Neural cell (in vitro differentiated cells): ENCODE measurements around the gene TGOLN2. TPM values are rescaled to one million over a fixed set of nuclear protein-coding genes. Genes with fewer than 3 reads are reported as not detected.
"Not testable (repeated sequence)": the region's sequence is repeated elsewhere in the genome, so short reads cannot be mapped to it uniquely, and the experiment has no call there.

ENCODE experiments used
- H2AFZ ChIP-seq: fragments of 200-600, 300-800 bp; sonication (generic), shearing (Covaris generic); 2 replicates; pipeline ENCODE4 v1.6.0; 2014; ENCODE audit warnings: low read depth, mild to moderate bottlenecking, antibody characterized with exemption, low read length, moderate library complexity
- H3F3A ChIP-seq: fragments of 200-600 bp; shearing (Covaris generic); 2 replicates; pipeline ENCODE4 v1.6.1; 2016; ENCODE audit warnings: mild to moderate bottlenecking, moderate library complexity, mixed read lengths, antibody characterized with exemption, low read length; ENCODE audit not compliant: insufficient read depth, poor library complexity, severe bottlenecking
- H3K27ac ChIP-seq: fragments of 200-600, 300-800 bp; sonication (generic), shearing (Covaris generic); 2 replicates; pipeline ENCODE4 v1.5.1; 2014; ENCODE audit warnings: mild to moderate bottlenecking, low read length, moderate library complexity
- H3K27me3 ChIP-seq: fragments of 300-800, 200-600 bp; sonication (generic), shearing (Covaris generic); 2 replicates; pipeline ENCODE4 v1.6.0; 2014; ENCODE audit warnings: mild to moderate bottlenecking, low read depth, low read length, moderate library complexity; ENCODE audit not compliant: insufficient read depth
- H3K36me3 ChIP-seq: fragments of 300-800, 200-600 bp; sonication (generic), shearing (Covaris generic); 2 replicates; pipeline ENCODE4 v1.5.1; 2014; ENCODE audit warnings: mild to moderate bottlenecking, antibody characterized with exemption, low read length, moderate library complexity; ENCODE audit not compliant: insufficient read depth
- H3K4me2 ChIP-seq: fragments of 300-800, 200-600 bp; sonication (generic), shearing (Covaris generic); 2 replicates; pipeline ENCODE4 v1.6.0; 2014; ENCODE audit warnings: mild to moderate bottlenecking, low read length
- H3K4me3 ChIP-seq: fragments of 300-800, 200-600 bp; sonication (generic), shearing (Covaris generic); 2 replicates; pipeline ENCODE4 v1.5.1; 2014; ENCODE audit warnings: mild to moderate bottlenecking, low read length, moderate library complexity
- H3K79me2 ChIP-seq: fragments of 200-600 bp; shearing (Covaris generic); replicated peaks from 2 replicates; pipeline ENCODE4 v1.6.0; 2014; ENCODE audit warnings: mild to moderate bottlenecking, low read length, moderate library complexity; ENCODE audit not compliant: insufficient read depth
- H3K9ac ChIP-seq: fragments of 300-800, 200-600 bp; sonication (generic), shearing (Covaris generic); 2 replicates; pipeline ENCODE4 v1.6.1; 2016; ENCODE audit warnings: mild to moderate bottlenecking, low read length, mixed read lengths
- H3K9me2 ChIP-seq: fragments of 200-600 bp; shearing (Covaris generic); 2 replicates; pipeline ENCODE4 v1.6.1; 2016; ENCODE audit warnings: mild to moderate bottlenecking, low read length, mixed read lengths; ENCODE audit not compliant: insufficient read depth
- H3K9me3 ChIP-seq: fragments of 200-600, 300-800 bp; sonication (generic), shearing (Covaris generic); 2 replicates; pipeline ENCODE4 v1.6.1; 2016; ENCODE audit warnings: mild to moderate bottlenecking, mixed run types, low read length, moderate library complexity, mixed read lengths
- H4K20me1 ChIP-seq: fragments of 200-600 bp; shearing (Covaris generic); 2 replicates; pipeline ENCODE4 v1.6.1; 2016; ENCODE audit warnings: mild to moderate bottlenecking, mixed run types; ENCODE audit not compliant: insufficient read depth
- CTCF ChIP-seq: fragments of 450-650 bp; IDR thresholded peaks from 2 replicates; pipeline ENCODE4 v1.5.1; 2014; ENCODE audit warnings: antibody characterized with exemption, mild to moderate bottlenecking, moderate library complexity; ENCODE audit not compliant: poor library complexity, severe bottlenecking
- EP300 ChIP-seq: fragments of 450-650 bp; conservative IDR thresholded peaks from 2 replicates; pipeline ENCODE4 v1.6.1; 2014; ENCODE audit warnings: antibody characterized with exemption, mild to moderate bottlenecking, moderate library complexity; ENCODE audit not compliant: poor library complexity, severe bottlenecking
- EZH2 ChIP-seq: fragments of 200-600, 300-800 bp; shearing (Covaris generic), sonication (generic); IDR thresholded peaks from 2 replicates; pipeline ENCODE4 v1.6.1; 2014; ENCODE audit warnings: antibody characterized with exemption, low read length, borderline replicate concordance, mild to moderate bottlenecking; ENCODE audit not compliant: insufficient read depth, poor library complexity, severe bottlenecking
- MXI1 ChIP-seq: fragments of 450-650 bp; conservative IDR thresholded peaks from 2 replicates; pipeline ENCODE4 v1.6.1; 2014; ENCODE audit warnings: antibody characterized with exemption, mild to moderate bottlenecking; ENCODE audit not compliant: poor library complexity, severe bottlenecking
- POLR2AphosphoS5 ChIP-seq: IDR thresholded peaks from 2 replicates; pipeline ENCODE4 v1.6.1; 2012
- RAD21 ChIP-seq: fragments of 450-650 bp; conservative IDR thresholded peaks from 2 replicates; pipeline ENCODE4 v1.6.1; 2014; ENCODE audit warnings: antibody characterized with exemption, mild to moderate bottlenecking, moderate library complexity
- SMC3 ChIP-seq: fragments of 450-650 bp; conservative IDR thresholded peaks from 2 replicates; pipeline ENCODE4 v1.6.1; 2014; ENCODE audit warnings: antibody characterized with exemption, mild to moderate bottlenecking, moderate library complexity; ENCODE audit not compliant: poor library complexity
- TAF1 ChIP-seq: IDR thresholded peaks from 2 replicates; pipeline ENCODE4 v1.6.1; 2012; ENCODE audit warnings: low read depth
- polyA plus RNA-seq: library from polyadenylated mRNA; depleted of rRNA; stranded (reverse); fragments of >200 nt; gene quantifications from 2 replicates; pipeline ENCODE4 v1.2.3, GENCODE V29; 2014
- TF ChIP-seq, protein P1 (sequence below): IDR thresholded peaks from 2 replicates; pipeline ENCODE4 v1.6.1; 2012; ENCODE audit warnings: borderline replicate concordance

The TGOLN2 gene
- polyA plus RNA-seq, 1 donor from 2014 or later: 22.7 TPM

- Histone ChIP-seq H3K36me3 (no peaks in the 10 kb centered on the region), H3F3A (no peaks in the 10 kb centered on the region), H3K4me3 (no peak overlapping the region), H3K9ac (no peak overlapping the region), H3K4me2 (no peak overlapping the region), H3K79me2 (no peaks in the 10 kb centered on the region), H3K27ac (no peak overlapping the region), H2AFZ (no peak overlapping the region), H3K27me3 (no peaks in the 10 kb centered on the region), H4K20me1 (no peaks in the 10 kb centered on the region), H3K9me3 (no peaks in the 10 kb centered on the region), H3K9me2 (no peaks in the 10 kb centered on the region)
- no peak for TF ChIP-seq SMC3
- no peak for TF ChIP-seq MXI1
- TF ChIP-seq POLR2AphosphoS5: no peak
These were observed 12.5 kb upstream of the TGOLN2 start for GRCh38 chr2:85340034-85340892.

DNA sequence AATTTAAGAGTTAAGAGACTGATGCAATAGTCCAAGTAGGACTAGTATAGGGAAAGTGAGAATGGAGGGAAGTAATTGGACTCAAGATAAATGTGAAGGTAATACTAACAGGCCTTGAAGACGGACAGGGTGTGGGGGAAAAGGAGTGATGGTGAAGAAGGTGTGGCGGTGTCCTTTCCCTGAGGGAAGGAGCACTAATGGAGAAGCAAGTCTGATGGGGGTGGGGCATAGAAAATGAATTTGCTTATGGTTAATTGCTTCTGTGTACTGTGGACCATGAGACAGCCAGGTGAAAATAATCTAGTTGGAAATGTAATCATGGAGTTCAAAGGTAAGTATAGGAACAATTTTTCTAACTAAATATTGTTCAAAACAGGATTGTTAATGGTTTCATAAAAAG, 7.1 kb upstream of the TGOLN2 start:
- Histone ChIP-seq H3K27ac (no peak overlapping the region), H3K27me3 (no peaks in the 10 kb centered on the region), H3F3A (no peaks in the 10 kb centered on the region), H3K79me2 (no peaks in the 10 kb centered on the region), H3K9me2 (no peaks in the 10 kb centered on the region), H3K4me2 (no peak overlapping the region), H3K9me3 (no peaks in the 10 kb centered on the region), H3K36me3 (no peaks in the 10 kb centered on the region), H4K20me1 (no peaks in the 10 kb centered on the region), H3K9ac (no peak overlapping the region), H3K4me3 (no peak overlapping the region), H2AFZ (no peak overlapping the region)
- no peak for TF ChIP-seq EP300
- TF ChIP-seq TAF1: no peak
- TF ChIP-seq EZH2: no peak
- no peak for TF ChIP-seq POLR2AphosphoS5
- TF ChIP-seq MXI1: no peak
- TF ChIP-seq SMC3: no peak
- TF ChIP-seq RAD21: no peak
- TF ChIP-seq, protein P1, sequence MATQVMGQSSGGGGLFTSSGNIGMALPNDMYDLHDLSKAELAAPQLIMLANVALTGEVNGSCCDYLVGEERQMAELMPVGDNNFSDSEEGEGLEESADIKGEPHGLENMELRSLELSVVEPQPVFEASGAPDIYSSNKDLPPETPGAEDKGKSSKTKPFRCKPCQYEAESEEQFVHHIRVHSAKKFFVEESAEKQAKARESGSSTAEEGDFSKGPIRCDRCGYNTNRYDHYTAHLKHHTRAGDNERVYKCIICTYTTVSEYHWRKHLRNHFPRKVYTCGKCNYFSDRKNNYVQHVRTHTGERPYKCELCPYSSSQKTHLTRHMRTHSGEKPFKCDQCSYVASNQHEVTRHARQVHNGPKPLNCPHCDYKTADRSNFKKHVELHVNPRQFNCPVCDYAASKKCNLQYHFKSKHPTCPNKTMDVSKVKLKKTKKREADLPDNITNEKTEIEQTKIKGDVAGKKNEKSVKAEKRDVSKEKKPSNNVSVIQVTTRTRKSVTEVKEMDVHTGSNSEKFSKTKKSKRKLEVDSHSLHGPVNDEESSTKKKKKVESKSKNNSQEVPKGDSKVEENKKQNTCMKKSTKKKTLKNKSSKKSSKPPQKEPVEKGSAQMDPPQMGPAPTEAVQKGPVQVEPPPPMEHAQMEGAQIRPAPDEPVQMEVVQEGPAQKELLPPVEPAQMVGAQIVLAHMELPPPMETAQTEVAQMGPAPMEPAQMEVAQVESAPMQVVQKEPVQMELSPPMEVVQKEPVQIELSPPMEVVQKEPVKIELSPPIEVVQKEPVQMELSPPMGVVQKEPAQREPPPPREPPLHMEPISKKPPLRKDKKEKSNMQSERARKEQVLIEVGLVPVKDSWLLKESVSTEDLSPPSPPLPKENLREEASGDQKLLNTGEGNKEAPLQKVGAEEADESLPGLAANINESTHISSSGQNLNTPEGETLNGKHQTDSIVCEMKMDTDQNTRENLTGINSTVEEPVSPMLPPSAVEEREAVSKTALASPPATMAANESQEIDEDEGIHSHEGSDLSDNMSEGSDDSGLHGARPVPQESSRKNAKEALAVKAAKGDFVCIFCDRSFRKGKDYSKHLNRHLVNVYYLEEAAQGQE: no peak
- TF ChIP-seq CTCF: no peak

DNA sequence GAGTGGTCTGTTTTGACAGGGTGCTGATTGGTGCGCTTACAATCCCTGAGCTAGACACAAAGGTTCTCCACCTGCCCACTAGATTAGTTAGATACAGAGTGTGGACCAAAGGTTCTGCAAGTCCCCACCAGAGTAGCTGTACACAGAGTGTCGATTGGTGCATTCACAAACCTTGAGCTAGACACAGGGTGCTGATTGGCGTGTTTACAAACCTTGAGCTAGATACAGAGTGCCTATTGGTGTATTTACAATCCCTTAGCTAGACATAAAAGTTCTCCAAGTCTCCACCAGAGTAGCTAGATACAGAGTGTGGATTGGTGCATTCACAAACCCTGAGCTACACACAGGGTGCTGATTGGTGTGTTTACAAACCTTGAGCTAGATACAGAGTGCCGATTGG, 6.1 kb upstream of the TGOLN2 start:
- H3K9me3 ChIP-seq, H3K9ac ChIP-seq, H3K9me2 ChIP-seq, H3K4me2 ChIP-seq, H3K4me3 ChIP-seq, H3K27me3 ChIP-seq, H4K20me1 ChIP-seq, H2AFZ ChIP-seq, H3K79me2 ChIP-seq, H3F3A ChIP-seq, H3K36me3 ChIP-seq, H3K27ac ChIP-seq: not testable (repeated sequence)
